Measurements from ENCODE around the gene MAJIN.

Gene MAJIN

DNA sequence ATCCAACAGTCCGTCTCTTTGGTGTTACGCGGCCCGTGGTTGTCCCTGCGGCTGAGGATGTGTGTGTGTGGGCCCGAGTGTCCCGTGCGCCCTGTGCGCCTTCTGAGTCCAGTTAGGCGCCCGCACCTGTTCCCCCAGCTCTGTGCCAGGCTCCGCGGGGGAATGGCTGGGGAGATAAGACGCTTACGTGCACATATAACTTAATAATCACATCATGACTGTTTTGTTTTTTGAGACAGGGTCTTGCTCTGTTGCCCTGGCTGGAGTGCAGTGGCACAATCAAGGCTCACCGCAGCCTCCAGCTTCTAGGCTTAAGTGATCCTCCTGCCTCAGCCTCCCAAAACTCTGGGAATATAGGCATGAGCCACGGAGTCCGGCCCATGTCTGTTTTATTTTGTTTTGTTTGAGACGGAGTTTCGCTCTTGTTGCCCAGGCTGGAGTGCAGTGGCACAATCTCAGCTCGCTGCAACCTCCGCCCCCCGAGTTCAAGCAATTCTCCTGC is 42.9 kb upstream of the MAJIN start:
- TF ChIP-seq, protein P1, sequence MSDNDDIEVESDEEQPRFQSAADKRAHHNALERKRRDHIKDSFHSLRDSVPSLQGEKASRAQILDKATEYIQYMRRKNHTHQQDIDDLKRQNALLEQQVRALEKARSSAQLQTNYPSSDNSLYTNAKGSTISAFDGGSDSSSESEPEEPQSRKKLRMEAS (IDR thresholded peaks at IDR 0.05), result no peak
- TF ChIP-seq TEAD4 (IDR thresholded peaks at IDR 0.05) (no peak), FOXM1 (IDR thresholded peaks at IDR 0.05; ENCODE audit: borderline replicate concordance, low read depth) (no peak), TAF1 (IDR thresholded peaks at IDR 0.05; ENCODE audit: low read depth) (no peak), ZBTB7A (IDR thresholded peaks at IDR 0.05; ENCODE audit: low read depth) (no peak), NFIC (IDR thresholded peaks at IDR 0.05) (no peak), CEBPB (IDR thresholded peaks at IDR 0.05) (no peak), YY1 (IDR thresholded peaks at IDR 0.05; ENCODE audit: low read depth) (no peak), RAD21 (IDR thresholded peaks at IDR 0.05; ENCODE audit: low read depth) (no peak), TCF12 (IDR thresholded peaks at IDR 0.05; ENCODE audit: low read depth) (no peak)
- TF ChIP-seq, protein P2, sequence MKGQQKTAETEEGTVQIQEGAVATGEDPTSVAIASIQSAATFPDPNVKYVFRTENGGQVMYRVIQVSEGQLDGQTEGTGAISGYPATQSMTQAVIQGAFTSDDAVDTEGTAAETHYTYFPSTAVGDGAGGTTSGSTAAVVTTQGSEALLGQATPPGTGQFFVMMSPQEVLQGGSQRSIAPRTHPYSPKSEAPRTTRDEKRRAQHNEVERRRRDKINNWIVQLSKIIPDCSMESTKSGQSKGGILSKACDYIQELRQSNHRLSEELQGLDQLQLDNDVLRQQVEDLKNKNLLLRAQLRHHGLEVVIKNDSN (IDR thresholded peaks at IDR 0.05), result no peak

DNA sequence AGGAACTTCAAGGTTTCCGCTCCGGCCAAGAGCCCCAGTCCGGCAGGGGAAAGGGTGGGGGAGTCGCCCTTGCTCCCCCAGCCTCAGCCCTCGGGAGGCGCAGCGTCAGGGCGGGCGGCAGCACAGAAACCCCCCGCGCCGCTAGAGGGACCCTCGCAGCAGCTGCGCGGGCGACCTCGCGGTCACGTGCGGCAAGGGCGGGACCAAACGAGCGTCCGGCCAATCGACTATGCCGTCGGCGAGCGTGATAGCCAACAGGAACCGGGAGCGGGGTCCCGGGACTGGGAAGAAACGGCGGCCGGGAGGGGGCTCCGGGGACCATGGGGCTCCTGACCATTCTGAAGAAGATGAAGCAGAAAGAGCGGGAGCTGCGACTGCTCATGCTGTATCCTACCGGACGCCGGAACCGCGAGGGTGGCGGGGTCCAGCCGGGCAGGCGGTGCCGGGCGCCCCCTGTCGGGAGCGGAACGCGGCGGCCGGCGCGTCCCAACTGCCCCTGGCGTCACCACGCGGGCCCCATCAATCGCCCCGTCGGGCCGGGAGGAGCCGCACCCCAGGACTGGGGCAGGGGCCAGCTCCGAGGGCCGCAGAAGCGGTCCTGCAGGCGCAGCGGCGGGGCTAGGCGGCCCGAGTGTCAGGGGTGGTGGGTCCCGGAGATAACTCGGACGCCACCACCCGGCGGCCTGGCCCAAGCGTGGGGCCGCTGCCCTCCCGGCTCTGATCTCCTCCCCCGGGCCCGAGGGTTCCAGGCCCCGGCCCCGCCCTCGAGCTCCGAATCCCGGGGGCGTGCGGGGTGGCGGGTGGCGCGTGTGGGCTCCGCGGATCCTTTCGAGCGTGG is 42.2 kb upstream of the MAJIN start, which contains the start of gene ARL2:
ARL2 (plus strand) TSS at position 273 of the 838 bp plus-strand sequence; CDS start at position 321, 48 bp downstream.
- TF ChIP-seq NFIC (IDR thresholded peaks at IDR 0.05) (no peak; the same call in 1 of the 2 replicates), TAF1 (IDR thresholded peaks at IDR 0.05; ENCODE audit: low read depth) (peak; percentile 55), TCF12 (IDR thresholded peaks at IDR 0.05; ENCODE audit: low read depth) (peak; percentile 61; the same call in 1 of the 2 replicates), RAD21 (IDR thresholded peaks at IDR 0.05; ENCODE audit: low read depth) (peak; percentile 31; the same call in 1 of the 2 replicates), EGR1 (IDR thresholded peaks at IDR 0.05) (no peak), ZBTB7A (IDR thresholded peaks at IDR 0.05; ENCODE audit: low read depth) (peak; percentile 95)
- TF ChIP-seq, protein P1 (IDR thresholded peaks at IDR 0.05), result peak; percentile 89
- TF ChIP-seq, protein P2 (IDR thresholded peaks at IDR 0.05), result peak; percentile 98
- TF ChIP-seq, protein P3, sequence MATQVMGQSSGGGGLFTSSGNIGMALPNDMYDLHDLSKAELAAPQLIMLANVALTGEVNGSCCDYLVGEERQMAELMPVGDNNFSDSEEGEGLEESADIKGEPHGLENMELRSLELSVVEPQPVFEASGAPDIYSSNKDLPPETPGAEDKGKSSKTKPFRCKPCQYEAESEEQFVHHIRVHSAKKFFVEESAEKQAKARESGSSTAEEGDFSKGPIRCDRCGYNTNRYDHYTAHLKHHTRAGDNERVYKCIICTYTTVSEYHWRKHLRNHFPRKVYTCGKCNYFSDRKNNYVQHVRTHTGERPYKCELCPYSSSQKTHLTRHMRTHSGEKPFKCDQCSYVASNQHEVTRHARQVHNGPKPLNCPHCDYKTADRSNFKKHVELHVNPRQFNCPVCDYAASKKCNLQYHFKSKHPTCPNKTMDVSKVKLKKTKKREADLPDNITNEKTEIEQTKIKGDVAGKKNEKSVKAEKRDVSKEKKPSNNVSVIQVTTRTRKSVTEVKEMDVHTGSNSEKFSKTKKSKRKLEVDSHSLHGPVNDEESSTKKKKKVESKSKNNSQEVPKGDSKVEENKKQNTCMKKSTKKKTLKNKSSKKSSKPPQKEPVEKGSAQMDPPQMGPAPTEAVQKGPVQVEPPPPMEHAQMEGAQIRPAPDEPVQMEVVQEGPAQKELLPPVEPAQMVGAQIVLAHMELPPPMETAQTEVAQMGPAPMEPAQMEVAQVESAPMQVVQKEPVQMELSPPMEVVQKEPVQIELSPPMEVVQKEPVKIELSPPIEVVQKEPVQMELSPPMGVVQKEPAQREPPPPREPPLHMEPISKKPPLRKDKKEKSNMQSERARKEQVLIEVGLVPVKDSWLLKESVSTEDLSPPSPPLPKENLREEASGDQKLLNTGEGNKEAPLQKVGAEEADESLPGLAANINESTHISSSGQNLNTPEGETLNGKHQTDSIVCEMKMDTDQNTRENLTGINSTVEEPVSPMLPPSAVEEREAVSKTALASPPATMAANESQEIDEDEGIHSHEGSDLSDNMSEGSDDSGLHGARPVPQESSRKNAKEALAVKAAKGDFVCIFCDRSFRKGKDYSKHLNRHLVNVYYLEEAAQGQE (IDR thresholded peaks at IDR 0.05; ENCODE audit: low read depth), result 0 out of 2 replicates have a peak, but pooled peaks have one; percentile 1

DNA sequence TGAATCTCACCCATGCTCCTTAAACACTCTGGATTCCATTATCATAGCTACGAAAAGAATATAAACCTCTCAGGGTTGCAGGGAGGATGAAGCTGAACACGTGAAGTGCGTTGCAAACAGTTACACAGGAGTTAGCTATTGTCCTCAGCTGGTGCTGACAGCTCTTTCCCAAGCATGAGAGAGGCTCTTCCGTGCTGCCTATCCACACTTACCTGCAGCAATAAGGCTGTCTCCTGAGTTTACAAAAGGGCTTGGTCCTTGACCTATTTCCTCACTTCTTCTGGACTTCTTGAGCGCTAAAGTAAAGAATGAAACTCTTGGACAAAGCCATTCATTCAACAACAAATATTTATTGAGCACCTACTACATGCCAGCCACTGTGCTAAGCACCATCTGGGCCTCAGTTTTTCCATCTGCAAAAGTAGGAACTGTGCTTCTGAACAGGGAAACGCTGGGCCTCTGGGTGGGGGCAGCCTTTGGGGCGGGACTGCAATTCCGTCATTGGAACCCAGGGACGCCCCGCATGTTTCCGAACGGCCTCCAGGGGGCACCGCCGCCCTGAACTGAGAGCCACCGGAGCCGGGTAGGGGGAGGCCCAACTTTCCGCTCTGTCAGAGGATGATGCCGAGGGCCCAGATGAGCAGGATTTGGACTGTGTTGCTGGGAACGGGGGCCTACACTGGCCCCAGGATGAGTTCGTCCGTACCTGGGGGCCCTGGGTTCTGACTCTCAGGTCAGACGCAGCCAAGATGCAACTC is 41.4 kb upstream of the MAJIN start:
- TF ChIP-seq CREB1 (IDR thresholded peaks at IDR 0.05; ENCODE audit: low read depth), result no peak
- peak; percentile 6; the same call in 1 of the 2 replicates for TF ChIP-seq TEAD4 (IDR thresholded peaks at IDR 0.05)
- TF ChIP-seq EP300 (IDR thresholded peaks at IDR 0.05; ENCODE audit: borderline replicate concordance), result peak; percentile 6; the same call in 1 of the 2 replicates
- no peak for TF ChIP-seq EGR1 (IDR thresholded peaks at IDR 0.05)
- peak; percentile 71 for TF ChIP-seq RAD21 (IDR thresholded peaks at IDR 0.05; ENCODE audit: low read depth)
- no peak for TF ChIP-seq TCF12 (IDR thresholded peaks at IDR 0.05; ENCODE audit: low read depth)
- no peak for TF ChIP-seq ZBTB7A (IDR thresholded peaks at IDR 0.05; ENCODE audit: low read depth)
- TF ChIP-seq YY1 (IDR thresholded peaks at IDR 0.05; ENCODE audit: low read depth), result no peak
- TF ChIP-seq, protein P1 (IDR thresholded peaks at IDR 0.05), result no peak
- no peak for TF ChIP-seq TAF1 (IDR thresholded peaks at IDR 0.05; ENCODE audit: low read depth)

DNA sequence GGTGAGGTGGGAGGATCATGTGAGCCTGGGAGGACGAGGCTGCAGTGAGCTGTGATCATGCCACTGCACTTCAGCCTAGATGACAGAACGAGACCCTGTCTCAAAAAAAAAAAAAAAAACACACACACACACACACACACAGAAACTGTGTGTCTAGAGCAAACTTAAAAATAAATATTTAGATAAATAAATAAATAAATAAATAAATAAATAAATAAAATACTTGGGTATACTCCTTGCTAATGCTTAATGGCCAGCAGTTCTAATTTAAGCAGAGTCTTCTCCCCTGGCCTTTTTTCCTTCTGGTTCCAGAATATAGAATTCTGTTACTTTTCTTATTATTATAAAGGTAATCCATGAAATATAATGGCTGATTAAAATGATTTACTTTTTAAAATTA is 37.0 kb upstream of the MAJIN start:
- TF ChIP-seq EGR1 (IDR thresholded peaks at IDR 0.05), result no peak
- TF ChIP-seq TCF12 (IDR thresholded peaks at IDR 0.05; ENCODE audit: low read depth), result no peak
- TF ChIP-seq, protein P1 (IDR thresholded peaks at IDR 0.05), result no peak
- no peak for TF ChIP-seq RAD21 (IDR thresholded peaks at IDR 0.05; ENCODE audit: low read depth)
- TF ChIP-seq CREB1 (IDR thresholded peaks at IDR 0.05; ENCODE audit: low read depth), result no peak
- no peak for TF ChIP-seq NFIC (IDR thresholded peaks at IDR 0.05)
- TF ChIP-seq, protein P3 (IDR thresholded peaks at IDR 0.05; ENCODE audit: low read depth), result no peak
- no peak for TF ChIP-seq TEAD4 (IDR thresholded peaks at IDR 0.05)
- TF ChIP-seq TAF1 (IDR thresholded peaks at IDR 0.05; ENCODE audit: low read depth), result no peak
- TF ChIP-seq CEBPB (IDR thresholded peaks at IDR 0.05), result no peak
- TF ChIP-seq ZBTB7A (IDR thresholded peaks at IDR 0.05; ENCODE audit: low read depth), result no peak
- no peak for TF ChIP-seq YY1 (IDR thresholded peaks at IDR 0.05; ENCODE audit: low read depth)
- no peak for TF ChIP-seq EP300 (IDR thresholded peaks at IDR 0.05; ENCODE audit: borderline replicate concordance)
- TF ChIP-seq, protein P2 (IDR thresholded peaks at IDR 0.05), result no peak
- no peak for TF ChIP-seq FOXM1 (IDR thresholded peaks at IDR 0.05; ENCODE audit: borderline replicate concordance, low read depth)

All from Ishikawa (cell line).